GM12865 (cell line): Measurements from ENCODE around the gene LRFN5.
"Not testable (repeated sequence)": the region's sequence is repeated elsewhere in the genome, so short reads cannot be mapped to it uniquely, and the experiment has no call there.

Experiments used
- DNase-seq: peaks from one replicate; pipeline ENCODE4 v3.0.0; 2010; ENCODE audit warnings: low read depth
- H3K4me3 ChIP-seq: 2 replicates; pipeline ENCODE4 v1.5.1; 2011; ENCODE audit warnings: mild to moderate bottlenecking, low read depth, low read length, control low read depth
- TF ChIP-seq, protein P1 (sequence below): IDR thresholded peaks from 2 replicates; pipeline ENCODE4 v1.5.1; 2011; ENCODE audit warnings: low read length, control low read depth, low read depth, inconsistent platforms; ENCODE audit not compliant: insufficient read depth; ENCODE audit errors: missing control alignments

Gene LRFN5

DNA sequence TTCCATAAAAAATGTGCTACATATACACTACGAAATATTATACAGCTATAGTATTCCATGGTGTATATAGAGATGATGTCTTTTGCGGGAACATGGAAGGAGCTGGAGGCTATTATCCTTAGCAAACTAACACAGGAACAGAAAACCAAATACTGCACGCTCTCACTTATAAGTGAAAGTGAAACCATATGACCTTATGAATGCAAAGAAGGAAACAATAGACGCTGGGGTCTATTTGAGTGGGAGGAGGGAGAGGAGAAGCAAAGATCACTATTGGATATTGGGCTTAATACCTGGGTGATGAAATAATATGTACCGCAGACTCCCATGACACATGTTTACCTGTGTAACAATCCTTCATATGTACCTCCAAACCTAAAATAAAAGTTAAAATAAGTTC, 142.8 kb downstream of the LRFN5 start:
- TF ChIP-seq, protein P1, sequence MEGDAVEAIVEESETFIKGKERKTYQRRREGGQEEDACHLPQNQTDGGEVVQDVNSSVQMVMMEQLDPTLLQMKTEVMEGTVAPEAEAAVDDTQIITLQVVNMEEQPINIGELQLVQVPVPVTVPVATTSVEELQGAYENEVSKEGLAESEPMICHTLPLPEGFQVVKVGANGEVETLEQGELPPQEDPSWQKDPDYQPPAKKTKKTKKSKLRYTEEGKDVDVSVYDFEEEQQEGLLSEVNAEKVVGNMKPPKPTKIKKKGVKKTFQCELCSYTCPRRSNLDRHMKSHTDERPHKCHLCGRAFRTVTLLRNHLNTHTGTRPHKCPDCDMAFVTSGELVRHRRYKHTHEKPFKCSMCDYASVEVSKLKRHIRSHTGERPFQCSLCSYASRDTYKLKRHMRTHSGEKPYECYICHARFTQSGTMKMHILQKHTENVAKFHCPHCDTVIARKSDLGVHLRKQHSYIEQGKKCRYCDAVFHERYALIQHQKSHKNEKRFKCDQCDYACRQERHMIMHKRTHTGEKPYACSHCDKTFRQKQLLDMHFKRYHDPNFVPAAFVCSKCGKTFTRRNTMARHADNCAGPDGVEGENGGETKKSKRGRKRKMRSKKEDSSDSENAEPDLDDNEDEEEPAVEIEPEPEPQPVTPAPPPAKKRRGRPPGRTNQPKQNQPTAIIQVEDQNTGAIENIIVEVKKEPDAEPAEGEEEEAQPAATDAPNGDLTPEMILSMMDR: no peak
- no peak overlapping the region for H3K4me3 ChIP-seq
- no peak for DNase-seq

DNA sequence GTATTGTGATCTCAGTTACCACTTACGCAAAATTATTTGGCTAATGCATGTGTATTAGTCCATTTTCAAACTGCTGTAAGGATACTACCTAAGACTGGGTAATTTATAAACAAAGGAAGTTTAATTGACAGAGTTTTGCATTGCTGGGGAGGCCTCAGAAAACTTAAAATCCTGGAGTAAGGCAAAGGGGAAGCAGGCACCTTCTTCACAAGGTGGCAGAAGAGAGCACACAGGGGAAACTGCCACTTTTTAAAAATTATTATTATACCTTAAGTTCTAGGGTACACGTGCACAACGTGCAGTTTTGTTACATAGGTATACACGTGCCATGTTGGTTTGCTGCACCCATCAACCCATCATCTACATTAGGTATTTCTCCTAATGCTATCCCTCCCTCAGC, 143.9 kb downstream of the LRFN5 start:
- not testable (repeated sequence) for DNase-seq, H3K4me3 ChIP-seq

DNA sequence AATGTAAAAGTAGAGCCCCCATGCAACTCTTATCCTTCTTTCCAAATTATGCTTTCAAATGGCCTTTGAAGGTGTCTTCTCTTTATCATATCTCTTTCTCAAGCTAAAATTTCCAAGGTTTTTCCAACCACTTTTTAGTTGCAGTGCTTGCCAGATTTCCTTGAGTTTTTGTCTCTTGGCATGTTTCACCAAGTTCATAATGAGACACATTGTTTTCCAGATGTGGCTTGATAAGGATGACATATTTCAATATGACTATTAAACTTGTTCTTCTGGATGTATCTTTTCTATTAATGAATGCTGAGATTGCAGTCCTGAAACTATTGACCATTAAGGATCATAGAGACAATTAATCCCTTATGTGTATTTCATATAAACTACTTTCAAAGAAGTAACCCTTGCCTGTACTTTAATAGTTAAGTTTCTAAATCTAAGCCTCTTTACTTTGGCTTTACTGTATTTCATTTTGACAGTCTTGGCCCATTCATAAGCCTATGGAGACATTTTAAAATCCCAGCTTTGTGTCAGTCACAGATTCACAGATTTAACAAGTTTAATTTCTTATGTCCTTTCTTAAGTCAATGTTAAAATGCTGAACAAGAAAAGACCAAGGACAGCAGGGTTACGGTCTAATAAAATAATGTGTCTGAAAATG, 151.5 kb downstream of the LRFN5 start:
- no peak overlapping the region for H3K4me3 ChIP-seq

DNA sequence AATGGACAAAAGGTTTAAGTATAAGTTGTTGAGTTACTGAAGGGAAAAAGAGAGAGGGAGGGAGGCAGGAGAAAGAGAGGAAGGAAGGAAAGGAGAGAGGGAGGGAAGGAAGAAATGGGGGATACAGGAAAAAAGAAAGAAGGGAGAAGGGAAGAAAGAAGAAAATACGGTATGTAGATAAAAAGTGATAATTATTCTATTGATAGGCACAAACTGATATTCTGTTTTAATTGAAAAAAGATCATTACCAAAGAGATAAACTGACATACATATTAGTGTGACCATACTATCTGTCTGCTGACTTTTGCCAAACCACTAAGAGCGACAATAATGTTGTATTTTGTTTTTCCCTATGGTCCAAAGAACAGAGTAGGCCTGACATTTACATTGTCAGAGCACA, 154.5 kb downstream of the LRFN5 start:
- no peak overlapping the region for H3K4me3 ChIP-seq
- TF ChIP-seq, protein P1: no peak
- DNase-seq: no peak

More for the DNA sequence above, 151.5 kb downstream of the LRFN5 start:
- no peak for DNase-seq
- TF ChIP-seq, protein P1: no peak

DNA sequence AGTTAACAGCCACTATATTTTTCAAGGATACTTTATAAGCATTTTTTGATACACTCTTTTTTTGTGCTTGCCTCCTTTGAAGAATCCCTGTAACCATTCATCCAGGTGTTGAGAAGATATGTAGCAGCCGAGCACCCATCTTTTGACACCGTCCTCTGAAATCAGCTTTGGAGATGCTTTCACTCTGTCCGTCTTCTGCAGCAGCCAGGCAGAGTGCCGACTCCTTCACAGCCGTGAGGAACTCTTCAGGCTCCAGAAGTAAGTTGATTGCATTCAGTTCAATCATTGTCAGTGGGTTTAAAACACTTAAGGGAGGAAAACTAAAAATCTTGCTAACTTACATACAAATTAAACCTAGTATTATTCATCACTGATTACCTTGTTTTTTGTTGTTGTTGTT, 160.1 kb downstream of the LRFN5 start:
- no peak for DNase-seq
- TF ChIP-seq, protein P1: no peak
- H3K4me3 ChIP-seq: no peak overlapping the region

DNA sequence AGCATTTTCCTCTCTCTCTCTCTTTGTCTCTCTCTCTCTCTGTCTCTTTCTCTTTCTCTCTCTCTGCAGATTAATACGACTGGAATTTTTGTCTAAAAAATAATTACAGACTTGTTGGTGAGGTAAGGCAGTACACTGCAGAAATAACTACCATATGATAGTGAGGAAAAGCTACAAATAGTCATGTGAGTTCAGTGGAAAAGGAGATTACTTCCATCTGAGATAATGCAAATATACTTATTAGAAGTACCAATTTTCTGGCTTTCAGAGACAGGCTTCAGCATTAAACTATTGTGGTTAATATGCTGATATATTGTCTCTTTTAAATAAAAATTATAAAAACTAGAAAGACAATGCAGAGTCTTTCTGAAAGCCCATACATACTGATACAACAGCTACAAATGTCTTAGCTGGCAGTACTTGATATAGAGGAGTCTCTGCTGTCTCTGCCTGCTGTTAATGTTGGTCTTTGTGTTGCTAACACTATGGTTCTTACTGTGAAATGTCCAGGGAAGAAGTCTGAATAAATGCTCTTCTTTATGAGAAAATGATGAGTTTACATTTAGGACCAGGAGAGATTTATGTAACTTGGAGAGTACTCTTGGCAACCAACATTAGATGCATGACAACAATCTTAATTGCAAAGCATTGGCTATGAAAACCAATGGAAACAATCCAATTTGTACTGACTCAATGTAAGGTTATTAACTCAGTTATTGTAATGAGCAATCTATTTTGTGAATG, 167.0 kb downstream of the LRFN5 start:
- TF ChIP-seq, protein P1: no peak
- H3K4me3 ChIP-seq: no peak overlapping the region
- no peak for DNase-seq

DNA sequence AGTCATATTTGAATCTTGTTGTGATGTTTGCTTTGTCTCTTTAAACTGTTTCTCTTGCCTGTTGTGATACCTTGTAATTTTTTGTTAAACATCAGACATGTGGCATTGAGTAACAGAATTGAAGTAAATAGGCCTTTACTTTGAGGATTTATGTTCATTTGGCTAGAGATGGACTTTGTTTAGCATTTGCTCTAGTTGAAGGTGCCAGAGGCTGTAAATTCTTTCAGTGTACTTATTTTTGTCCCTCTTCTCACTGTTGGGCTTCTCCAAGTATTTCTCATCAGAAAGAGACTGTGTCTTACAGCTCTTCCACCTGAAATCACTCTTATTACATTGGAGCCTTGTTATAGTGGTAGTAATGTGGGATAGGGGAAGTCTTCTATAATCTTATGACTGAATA, 175.8 kb downstream of the LRFN5 start:
- TF ChIP-seq, protein P1: no peak
- no peak overlapping the region for H3K4me3 ChIP-seq
- DNase-seq: no peak
